HepG2 (cell line): ENCODE data around the gene ERH. TPM values are rescaled to one million over a fixed set of nuclear protein-coding genes. Genes with fewer than 3 reads are reported as not detected.

Experiments used
- ATAC-seq: fragments of 200-7000 bp; cut with Tn5 transposase; 3 replicates; pipeline ENCODE4 v1.9.1; 2020; ENCODE audit warnings: mild to moderate bottlenecking, moderate library complexity
- BruUV-seq: library from RNA; stranded (reverse); fragments of 400-500 nt; replicated peaks from 2 replicates; lab custom pipeline; 2021; lab: Mats Ljungman, UMichigan
- CTCF ChIA-PET: fragments of 300-600 bp; formaldehyde crosslinking; extraction: SDS; loops from one replicate; lab custom pipeline; 2021; ENCODE audit warnings: low total read pairs, inconsistent platforms, low intra/inter-chr PET ratio; lab: Yijun Ruan, JAX
- POLR2A ChIA-PET: fragments of 350-600 bp; sonication (Branson Sonifier 250); formaldehyde crosslinking; loops from one replicate; lab custom pipeline; 2020; ENCODE audit warnings: antibody characterized with exemption, inconsistent platforms; lab: Yijun Ruan, JAX
- DNase-seq: peaks from one replicate; pipeline ENCODE4 v3.0.0-alpha.2; 2015; ENCODE audit warnings: low spot score
- FAIRE-seq: peaks from 3 replicates; lab custom pipeline; 2011; peaks lifted over from hg19 to GRCh38; lab: Jason Lieb, UNC
- H2AFZ ChIP-seq: one replicate; pipeline ENCODE4 v1.6.1; 2011; ENCODE audit warnings: low read length, inconsistent platforms
- H3K27ac ChIP-seq: fragments of 300-600 bp; 3 replicates; pipeline ENCODE4 v1.8.0; 2011; ENCODE audit warnings: mixed run types, mild to moderate bottlenecking, mixed read lengths, low read length, inconsistent platforms; ENCODE audit not compliant: insufficient read depth; ENCODE audit errors: extremely low read length
- H3K27me3 ChIP-seq, 2 experiments: fragments of 200-600 bp in 1 of 2; 2 replicates in 1 of 2; 3 replicates in 1 of 2; pipeline versions ENCODE4 v1.6.0 to v1.8.0; 2011; ENCODE audit warnings: low read length in 2 of 2, mild to moderate bottlenecking in 2 of 2, moderate library complexity in 2 of 2, inconsistent platforms in 1 of 2; ENCODE audit not compliant: insufficient read depth in 2 of 2, control insufficient read depth in 1 of 2
- H3K36me3 ChIP-seq, 2 experiments: fragments of 200-600 bp in 1 of 2; replicated peaks in 1 of 2; 2 replicates in 1 of 2; 3 replicates in 1 of 2; pipeline versions ENCODE4 v1.5.1 to v1.8.0; 2011; ENCODE audit warnings: low read length in 2 of 2, inconsistent platforms in 1 of 2; ENCODE audit not compliant: insufficient read depth in 2 of 2, control insufficient read depth in 1 of 2
- H3K4me1 ChIP-seq: 2 replicates; pipeline ENCODE4 v1.5.1; 2012; ENCODE audit warnings: low read length, inconsistent platforms; ENCODE audit not compliant: insufficient read depth
- H3K4me2 ChIP-seq: 2 replicates; pipeline ENCODE4 v1.6.0; 2011; ENCODE audit warnings: low read depth, low read length, inconsistent platforms
- H3K4me3 ChIP-seq, 3 experiments: fragments of 200-600 bp in 1 of 3; sonication (generic), shearing (Covaris generic) in 1 of 3; replicated peaks in 1 of 3; 2 replicates each; pipeline ENCODE4 v1.5.1; 2011 to 2016; ENCODE audit warnings: low read length in 3 of 3, inconsistent platforms in 2 of 3, low read depth in 2 of 3, mild to moderate bottlenecking in 2 of 3, control low read depth in 1 of 3, mixed read lengths in 1 of 3; ENCODE audit not compliant: insufficient read depth in 1 of 3
- H3K79me2 ChIP-seq: one replicate; pipeline ENCODE4 v1.6.1; 2011; ENCODE audit warnings: low read length, inconsistent platforms; ENCODE audit not compliant: insufficient read depth
- H3K9ac ChIP-seq: 2 replicates; pipeline ENCODE4 v1.6.0; 2011; ENCODE audit warnings: mild to moderate bottlenecking, low read depth, low read length, inconsistent platforms; ENCODE audit not compliant: insufficient read depth
- H3K9me3 ChIP-seq: 2 replicates; pipeline ENCODE4 v1.5.1; 2012; ENCODE audit warnings: mild to moderate bottlenecking, low read length
- H4K20me1 ChIP-seq: 2 replicates; pipeline ENCODE4 v1.6.0; 2011; ENCODE audit warnings: inconsistent platforms, mild to moderate bottlenecking, low read length, moderate library complexity; ENCODE audit not compliant: insufficient read depth
- AGO1 ChIP-seq: fragments of 200-400 bp; formaldehyde crosslinking; IDR thresholded peaks from 2 replicates; pipeline ENCODE4 v1.6.1; 2017; ENCODE audit warnings: mild to moderate bottlenecking, low read depth, low read length, moderate library complexity; ENCODE audit not compliant: poor library complexity, severe bottlenecking
- ERF ChIP-seq: IDR thresholded peaks from 2 replicates; pipeline ENCODE4 v1.6.1; 2018; ENCODE audit warnings: missing biosample characterization, missing genetic modification reagents
- FOSL2 ChIP-seq: sonication (generic); formaldehyde crosslinking; IDR thresholded peaks from 2 replicates; pipeline ENCODE4 v1.4.0; 2020; ENCODE audit warnings: missing genetic modification reagents
- HOXD1 ChIP-seq: sonication (generic); formaldehyde crosslinking; IDR thresholded peaks from 2 replicates; pipeline ENCODE4 v1.5.0; 2020; ENCODE audit warnings: missing genetic modification reagents
- KLF13 ChIP-seq: sonication (generic); formaldehyde crosslinking; IDR thresholded peaks from 2 replicates; pipeline ENCODE4 v1.4.0; 2020; ENCODE audit warnings: mild to moderate bottlenecking, missing genetic modification reagents
- MAFF ChIP-seq: IDR thresholded peaks from 2 replicates; pipeline ENCODE4 v1.6.1; 2011; ENCODE audit warnings: low read depth, low read length, improper control_type of control experiment
- NFE2 ChIP-seq: sonication (generic); formaldehyde crosslinking; IDR thresholded peaks from 2 replicates; pipeline ENCODE4 v1.4.0; 2020; ENCODE audit warnings: missing genetic modification reagents
- RNF2 ChIP-seq: fragments of 450-650 bp; conservative IDR thresholded peaks from 2 replicates; pipeline ENCODE4 v1.6.1; 2016; ENCODE audit warnings: low read depth
- SALL2 ChIP-seq: sonication (generic); formaldehyde crosslinking; IDR thresholded peaks from 2 replicates; pipeline ENCODE4 v1.8.1; 2023; ENCODE audit warnings: mild to moderate bottlenecking, missing genetic modification reagents, inconsistent platforms
- SMARCC2 ChIP-seq: fragments of 450-650 bp; IDR thresholded peaks from 2 replicates; pipeline ENCODE4 v1.6.1; 2017; ENCODE audit warnings: antibody characterized with exemption, mild to moderate bottlenecking
- SP1 ChIP-seq, 2 experiments: fragments of 450-650 bp in 1 of 2; sonication (generic) in 1 of 2; formaldehyde crosslinking in 1 of 2; IDR thresholded peaks; 2 replicates each; pipeline versions ENCODE4 v1.4.0 to v1.6.1; 2016 to 2020; ENCODE audit warnings: missing genetic modification reagents in 1 of 2
- TOPORS ChIP-seq: sonication (generic); formaldehyde crosslinking; IDR thresholded peaks from 2 replicates; pipeline ENCODE4 v1.8.0; 2023; ENCODE audit warnings: mild to moderate bottlenecking, missing genetic modification reagents
- ZBTB38 ChIP-seq: sonication (generic); formaldehyde crosslinking; IDR thresholded peaks from 2 replicates; pipeline ENCODE4 v1.5.1; 2020; ENCODE audit warnings: mild to moderate bottlenecking, missing genetic modification reagents
- ZNF496 ChIP-seq: sonication (generic); formaldehyde crosslinking; IDR thresholded peaks from 2 replicates; pipeline ENCODE4 v1.8.1; 2023; ENCODE audit warnings: mild to moderate bottlenecking, moderate library complexity, missing genetic modification reagents; ENCODE audit not compliant: insufficient replicate concordance
- ZNF562 ChIP-seq: sonication (generic); formaldehyde crosslinking; IDR thresholded peaks from 2 replicates; pipeline ENCODE4 v1.8.0; 2022; ENCODE audit warnings: missing genetic modification reagents, borderline replicate concordance
- ZNF724P ChIP-seq: sonication (generic); formaldehyde crosslinking; IDR thresholded peaks from 2 replicates; pipeline ENCODE4 v1.8.0; 2022; ENCODE audit warnings: missing genetic modification reagents, borderline replicate concordance
- ZSCAN25 ChIP-seq: sonication (generic); formaldehyde crosslinking; IDR thresholded peaks from 2 replicates; pipeline ENCODE4 v1.8.0; 2022; ENCODE audit warnings: mild to moderate bottlenecking, missing genetic modification reagents
- WGBS: methylation state at CpG from one replicate; pipeline ENCODE4 v1.1.6; 2017; ENCODE audit warnings: low lambda C conversion rate; 5-methylcytosine and 5-hydroxymethylcytosine counted together
- in situ Hi-C: cut with HindIII; loops from 2 replicates; pipeline ENCODE4 v1.10.0; 2017; ENCODE audit warnings: low pct_unique_long_range_greater_than_20kb; ENCODE audit not compliant: extremely low pct_ligation_motif_present
- intact Hi-C: fragments of 100-400 bp; cut with micrococcal nuclease; formaldehyde crosslinking; loops from one replicate; pipeline ENCODE4 v1.10.0; 2022; ENCODE audit not compliant: unreplicated experiment
- polyA plus RNA-seq, 8 experiments: library from polyadenylated mRNA; depleted of rRNA in 3 of 8; stranded (reverse) in 7 of 8; unstranded in 1 of 8; fragments of >200 nt; fragmentation: Illumina TruSeq in 4 of 8; extraction: Trizol in 4 of 8; gene quantifications; 2 replicates each; pipeline versions ENCODE4 v1.2.1 to v1.2.3, GENCODE V29; 2011 to 2016; ENCODE audit warnings: low read depth in 4 of 8, missing spikeins in 1 of 8, mixed read lengths in 1 of 8; ENCODE audit not compliant: insufficient read depth in 1 of 8
- total RNA-seq, 5 experiments: library from RNA; depleted of rRNA; stranded (reverse); fragments of >200 nt; fragmentation: Illumina TruSeq; extraction: Trizol; gene quantifications; 2 replicates each; pipeline ENCODE4 v1.2.3, GENCODE V29; 2016; ENCODE audit warnings: low read depth in 1 of 5
- TF ChIP-seq, protein P1 (sequence below): sonication (generic); formaldehyde crosslinking; IDR thresholded peaks from 2 replicates; pipeline ENCODE4 v1.4.0; 2020; ENCODE audit warnings: mild to moderate bottlenecking, missing genetic modification reagents
- TF ChIP-seq, protein P2 (sequence below): sonication (generic); formaldehyde crosslinking; IDR thresholded peaks from 2 replicates; pipeline ENCODE4 v1.4.0; 2020; ENCODE audit warnings: mild to moderate bottlenecking, missing genetic modification reagents
- TF ChIP-seq, protein P3 (sequence below): sonication (generic); formaldehyde crosslinking; IDR thresholded peaks from 2 replicates; pipeline ENCODE4 v1.8.0; 2022; ENCODE audit warnings: mild to moderate bottlenecking, missing genetic modification reagents; ENCODE audit not compliant: insufficient replicate concordance

The ERH gene
- total and polyA plus RNA-seq, 2 of the 13 experiments (the other 11 are each of a cell fraction or from before 2014, with no cell fraction given), result 105 to 341 TPM

DNA sequence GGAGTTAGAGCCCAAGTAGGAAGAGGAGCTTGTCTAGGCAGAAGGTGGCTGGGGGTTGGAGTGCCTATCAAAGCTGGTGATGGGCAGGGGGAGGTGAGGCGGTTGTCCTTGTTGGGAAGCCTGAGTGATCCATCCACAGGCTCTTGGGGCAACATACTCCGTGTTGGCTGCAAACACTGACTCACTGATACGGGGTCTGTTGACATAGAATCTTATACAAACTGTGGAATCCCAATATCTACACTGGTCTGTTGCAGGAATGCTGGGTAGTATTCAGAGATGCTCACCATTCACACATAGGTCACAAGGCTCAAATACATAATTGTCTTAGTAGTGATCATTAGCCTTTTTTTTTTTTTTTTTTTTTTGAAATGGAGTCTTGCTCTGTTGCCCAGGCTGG, 26.0 kb downstream of the ERH start (continued):
- TF ChIP-seq, protein P1, sequence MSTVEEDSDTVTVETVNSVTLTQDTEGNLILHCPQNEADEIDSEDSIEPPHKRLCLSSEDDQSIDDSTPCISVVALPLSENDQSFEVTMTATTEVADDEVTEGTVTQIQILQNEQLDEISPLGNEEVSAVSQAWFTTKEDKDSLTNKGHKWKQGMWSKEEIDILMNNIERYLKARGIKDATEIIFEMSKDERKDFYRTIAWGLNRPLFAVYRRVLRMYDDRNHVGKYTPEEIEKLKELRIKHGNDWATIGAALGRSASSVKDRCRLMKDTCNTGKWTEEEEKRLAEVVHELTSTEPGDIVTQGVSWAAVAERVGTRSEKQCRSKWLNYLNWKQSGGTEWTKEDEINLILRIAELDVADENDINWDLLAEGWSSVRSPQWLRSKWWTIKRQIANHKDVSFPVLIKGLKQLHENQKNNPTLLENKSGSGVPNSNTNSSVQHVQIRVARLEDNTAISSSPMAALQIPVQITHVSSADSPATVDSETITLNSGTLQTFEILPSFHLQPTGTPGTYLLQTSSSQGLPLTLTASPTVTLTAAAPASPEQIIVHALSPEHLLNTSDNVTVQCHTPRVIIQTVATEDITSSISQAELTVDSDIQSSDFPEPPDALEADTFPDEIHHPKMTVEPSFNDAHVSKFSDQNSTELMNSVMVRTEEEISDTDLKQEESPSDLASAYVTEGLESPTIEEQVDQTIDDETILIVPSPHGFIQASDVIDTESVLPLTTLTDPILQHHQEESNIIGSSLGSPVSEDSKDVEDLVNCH, result no peak
- TF ChIP-seq FOSL2 (CRISPR knock-in tag), result peak; percentile 79

DNA sequence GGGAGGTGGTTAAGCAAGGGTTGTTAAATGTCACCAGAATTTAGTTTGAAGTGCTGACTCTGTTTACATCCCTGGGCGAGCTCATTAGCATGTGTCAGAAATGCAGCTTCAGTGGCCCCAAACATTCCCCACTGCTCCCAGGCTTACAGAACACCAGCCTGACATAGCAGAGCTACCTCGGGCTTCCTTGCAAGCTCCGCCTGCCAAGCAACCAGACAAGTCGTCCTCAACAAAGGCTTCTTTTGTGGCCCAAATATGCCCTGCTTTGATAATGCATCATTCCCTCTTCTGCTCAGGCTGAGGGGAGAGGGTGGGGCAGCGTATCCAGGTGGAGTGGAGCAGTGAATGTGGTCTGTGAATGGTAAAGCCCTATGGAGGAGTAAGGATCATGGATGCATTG, 28.0 kb downstream of the ERH start:
- POLR2A ChIA-PET, result no interaction called here
- TF ChIP-seq SMARCC2, result no peak
- TF ChIP-seq ZNF724P (CRISPR knock-in tag), result no peak
- TF ChIP-seq, protein P2, sequence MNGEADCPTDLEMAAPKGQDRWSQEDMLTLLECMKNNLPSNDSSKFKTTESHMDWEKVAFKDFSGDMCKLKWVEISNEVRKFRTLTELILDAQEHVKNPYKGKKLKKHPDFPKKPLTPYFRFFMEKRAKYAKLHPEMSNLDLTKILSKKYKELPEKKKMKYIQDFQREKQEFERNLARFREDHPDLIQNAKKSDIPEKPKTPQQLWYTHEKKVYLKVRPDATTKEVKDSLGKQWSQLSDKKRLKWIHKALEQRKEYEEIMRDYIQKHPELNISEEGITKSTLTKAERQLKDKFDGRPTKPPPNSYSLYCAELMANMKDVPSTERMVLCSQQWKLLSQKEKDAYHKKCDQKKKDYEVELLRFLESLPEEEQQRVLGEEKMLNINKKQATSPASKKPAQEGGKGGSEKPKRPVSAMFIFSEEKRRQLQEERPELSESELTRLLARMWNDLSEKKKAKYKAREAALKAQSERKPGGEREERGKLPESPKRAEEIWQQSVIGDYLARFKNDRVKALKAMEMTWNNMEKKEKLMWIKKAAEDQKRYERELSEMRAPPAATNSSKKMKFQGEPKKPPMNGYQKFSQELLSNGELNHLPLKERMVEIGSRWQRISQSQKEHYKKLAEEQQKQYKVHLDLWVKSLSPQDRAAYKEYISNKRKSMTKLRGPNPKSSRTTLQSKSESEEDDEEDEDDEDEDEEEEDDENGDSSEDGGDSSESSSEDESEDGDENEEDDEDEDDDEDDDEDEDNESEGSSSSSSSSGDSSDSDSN (CRISPR knock-in tag), result no peak
- no peak for TF ChIP-seq KLF13 (CRISPR knock-in tag)
- TF ChIP-seq RNF2, result no peak
- TF ChIP-seq ERF (CRISPR knock-in tag), result no peak
- no peak for TF ChIP-seq AGO1
- no peak for TF ChIP-seq HOXD1 (CRISPR knock-in tag)
- TF ChIP-seq TOPORS, result no peak
- TF ChIP-seq SP1 (IDR thresholded peaks at IDR 0.05), result no peak
- TF ChIP-seq SP1 (CRISPR knock-in tag; IDR thresholded peaks at IDR 0.05), result no peak
- TF ChIP-seq, protein P3, sequence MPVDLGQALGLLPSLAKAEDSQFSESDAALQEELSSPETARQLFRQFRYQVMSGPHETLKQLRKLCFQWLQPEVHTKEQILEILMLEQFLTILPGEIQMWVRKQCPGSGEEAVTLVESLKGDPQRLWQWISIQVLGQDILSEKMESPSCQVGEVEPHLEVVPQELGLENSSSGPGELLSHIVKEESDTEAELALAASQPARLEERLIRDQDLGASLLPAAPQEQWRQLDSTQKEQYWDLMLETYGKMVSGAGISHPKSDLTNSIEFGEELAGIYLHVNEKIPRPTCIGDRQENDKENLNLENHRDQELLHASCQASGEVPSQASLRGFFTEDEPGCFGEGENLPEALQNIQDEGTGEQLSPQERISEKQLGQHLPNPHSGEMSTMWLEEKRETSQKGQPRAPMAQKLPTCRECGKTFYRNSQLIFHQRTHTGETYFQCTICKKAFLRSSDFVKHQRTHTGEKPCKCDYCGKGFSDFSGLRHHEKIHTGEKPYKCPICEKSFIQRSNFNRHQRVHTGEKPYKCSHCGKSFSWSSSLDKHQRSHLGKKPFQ (CRISPR knock-in tag), result no peak
- no peak for TF ChIP-seq SALL2
- no peak for TF ChIP-seq ZNF496 (CRISPR knock-in tag)
- no peak for TF ChIP-seq MAFF
- no peak for TF ChIP-seq ZSCAN25 (CRISPR knock-in tag)
- no peak for TF ChIP-seq NFE2
- no peak for TF ChIP-seq ZNF562
- TF ChIP-seq ZBTB38 (CRISPR knock-in tag), result no peak
- TF ChIP-seq, all 625 proteins: peak for 0
- Histone ChIP-seq H3K79me2 (no peaks in the 10 kb centered on the region), H4K20me1 (no peaks in the 10 kb centered on the region), H3K9me3 (no peaks in the 10 kb centered on the region), H3K27ac (no peak overlapping the region), H3K4me3 (no peak overlapping the region), H2AFZ (no peak overlapping the region), H3K27me3 (no peaks in the 10 kb centered on the region), H3K9ac (no peak overlapping the region), H3K36me3 (no peaks in the 10 kb centered on the region; a peak in 1 of 5 replicates), H3K4me2 (no peak overlapping the region), H3K4me1 (0 out of 2 replicates have a peak, but pooled peaks cover 9% of the 10 kb centered on the region)
- intact Hi-C loops, result no loop called here
- CTCF ChIA-PET, result no interaction called here
- WGBS, result 86% methylated on average over 5 of the region's 5 CpGs
- FAIRE-seq (no peak), DNase-seq (no peak), ATAC-seq (no peak)
- no TSS peak for BruUV-seq
- in situ Hi-C loops, result no loop called here
